HFF-Myc (cell line): ENCODE data around the gene LENG9.

ENCODE experiments used
- DNase-seq: peaks from one replicate; pipeline ENCODE4 v3.0.0-alpha.2; 2011; ENCODE audit warnings: low read depth; ENCODE audit errors: extremely low read depth
- H3K4me3 ChIP-seq: replicated peaks from 2 replicates; pipeline ENCODE4 v1.5.1; 2011; ENCODE audit warnings: low read depth, mild to moderate bottlenecking, control low read depth, low read length
- TF ChIP-seq, protein P1 (sequence below): IDR thresholded peaks from 2 replicates; pipeline ENCODE4 v1.5.1; 2012; ENCODE audit warnings: mild to moderate bottlenecking, low read depth, low read length, control low read depth; ENCODE audit errors: missing control alignments

Gene LENG9

DNA sequence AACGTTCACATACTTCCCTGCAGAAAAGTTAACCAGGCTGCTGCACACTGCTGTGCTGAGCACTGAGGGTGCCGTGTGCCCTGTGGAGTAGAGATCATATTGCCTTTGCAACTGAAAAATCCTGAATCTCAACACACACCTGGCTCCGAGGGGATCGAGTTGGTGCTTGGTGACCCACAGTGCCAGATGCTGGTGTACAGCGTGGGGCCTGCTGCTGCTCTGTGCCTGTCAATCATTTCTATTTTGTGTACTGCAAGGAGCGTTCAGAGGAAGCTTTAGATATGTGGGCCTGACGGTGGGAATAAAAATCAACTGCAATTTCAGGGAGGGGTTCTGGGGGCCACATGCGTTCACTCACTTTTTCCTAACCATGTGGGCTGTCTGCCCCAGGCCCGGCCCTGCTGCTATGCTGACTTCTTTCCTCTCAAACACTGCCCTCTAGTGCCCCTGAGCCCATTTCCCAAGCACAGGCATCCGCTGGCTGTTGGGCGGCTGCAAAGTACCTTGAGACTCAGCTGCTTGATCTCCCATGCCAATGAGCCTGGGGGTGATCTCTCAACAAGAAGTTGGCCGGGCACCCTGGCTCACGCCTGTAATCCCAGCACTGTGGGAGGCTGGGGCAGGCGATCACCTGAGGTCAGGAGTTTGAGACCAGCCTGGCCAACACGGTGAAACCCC lies 24.3 kb downstream of the LENG9 start:
- TF ChIP-seq, protein P1, sequence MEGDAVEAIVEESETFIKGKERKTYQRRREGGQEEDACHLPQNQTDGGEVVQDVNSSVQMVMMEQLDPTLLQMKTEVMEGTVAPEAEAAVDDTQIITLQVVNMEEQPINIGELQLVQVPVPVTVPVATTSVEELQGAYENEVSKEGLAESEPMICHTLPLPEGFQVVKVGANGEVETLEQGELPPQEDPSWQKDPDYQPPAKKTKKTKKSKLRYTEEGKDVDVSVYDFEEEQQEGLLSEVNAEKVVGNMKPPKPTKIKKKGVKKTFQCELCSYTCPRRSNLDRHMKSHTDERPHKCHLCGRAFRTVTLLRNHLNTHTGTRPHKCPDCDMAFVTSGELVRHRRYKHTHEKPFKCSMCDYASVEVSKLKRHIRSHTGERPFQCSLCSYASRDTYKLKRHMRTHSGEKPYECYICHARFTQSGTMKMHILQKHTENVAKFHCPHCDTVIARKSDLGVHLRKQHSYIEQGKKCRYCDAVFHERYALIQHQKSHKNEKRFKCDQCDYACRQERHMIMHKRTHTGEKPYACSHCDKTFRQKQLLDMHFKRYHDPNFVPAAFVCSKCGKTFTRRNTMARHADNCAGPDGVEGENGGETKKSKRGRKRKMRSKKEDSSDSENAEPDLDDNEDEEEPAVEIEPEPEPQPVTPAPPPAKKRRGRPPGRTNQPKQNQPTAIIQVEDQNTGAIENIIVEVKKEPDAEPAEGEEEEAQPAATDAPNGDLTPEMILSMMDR = peak; percentile 54
- H3K4me3 ChIP-seq = no peak overlapping the region
- DNase-seq = no peak

GRCh38 chr19:54436628-54437252 lies 26.8 kb downstream of the LENG9 start:
- TF ChIP-seq, protein P1 = no peak
- no peak for DNase-seq
- H3K4me3 ChIP-seq = no peak overlapping the region

DNA sequence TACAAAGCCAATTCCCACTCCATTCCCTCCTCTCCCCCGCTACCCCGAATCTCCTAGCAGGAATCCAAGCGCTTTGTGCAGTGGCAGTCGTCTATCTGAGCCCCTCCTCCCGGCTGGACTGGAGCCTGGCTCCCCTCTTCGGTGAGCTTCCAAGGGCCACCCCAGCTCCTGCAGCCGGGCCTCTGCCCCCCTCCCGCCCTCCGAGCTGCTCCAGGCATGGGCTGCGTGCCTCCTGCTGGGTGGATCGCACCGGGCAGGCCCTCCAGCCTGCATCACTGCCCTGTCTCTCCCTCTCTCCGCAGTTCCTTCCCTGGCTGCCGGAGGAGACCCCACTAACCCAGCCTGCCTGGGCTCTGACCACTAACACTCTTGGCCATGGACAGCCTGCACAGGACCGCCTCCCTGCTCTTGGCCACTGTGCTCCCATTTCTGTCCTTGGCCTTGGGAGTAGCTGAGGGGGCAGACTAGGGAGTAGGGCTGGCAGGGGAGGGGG lies 27.5 kb downstream of the LENG9 start:
- TF ChIP-seq, protein P1 = no peak
- no peak for DNase-seq
- no peak overlapping the region for H3K4me3 ChIP-seq

DNA sequence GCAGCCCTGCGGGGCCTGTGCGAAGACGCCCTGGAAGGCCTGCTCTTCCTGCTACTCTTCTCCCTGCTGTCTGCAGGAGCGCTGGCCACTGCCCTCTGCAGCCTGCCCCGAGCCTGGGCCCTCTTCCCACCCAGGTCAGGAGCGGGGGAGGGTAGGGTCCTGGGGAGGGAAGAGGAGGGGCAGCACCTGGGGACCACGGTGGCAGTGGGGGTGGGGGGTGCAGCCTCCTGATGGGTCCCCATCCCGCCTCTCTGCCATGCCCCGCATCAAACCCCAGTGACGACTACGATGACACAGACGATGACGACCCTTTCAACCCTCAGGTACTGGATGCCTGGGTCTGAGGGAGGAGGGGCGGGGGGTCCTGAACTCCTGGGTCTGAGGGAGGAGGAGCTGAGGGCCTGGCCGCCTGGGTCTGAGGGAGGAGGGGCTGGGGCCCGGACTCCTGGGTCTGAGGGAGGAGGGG lies 28.0 kb downstream of the LENG9 start:
- TF ChIP-seq, protein P1 = no peak
- no peak overlapping the region for H3K4me3 ChIP-seq
- no peak for DNase-seq

- H3K4me3 ChIP-seq = no peak overlapping the region
- no peak for DNase-seq
- TF ChIP-seq, protein P1 = no peak
Observed at GRCh38 chr19:54434873-54435214, 28.7 kb downstream of the LENG9 start.

- TF ChIP-seq, protein P1 = no peak
- no peak for DNase-seq
- H3K4me3 ChIP-seq = no peak overlapping the region
Observed at GRCh38 chr19:54434112-54434872, 29.3 kb downstream of the LENG9 start.
